HFF-Myc (cell line): ENCODE measurements around the gene CACHD1.
"Not testable (repeated sequence)": the region's sequence is repeated elsewhere in the genome, so short reads cannot be mapped to it uniquely, and the experiment has no call there.

Experiments used
- DNase-seq: peaks from one replicate; pipeline ENCODE4 v3.0.0-alpha.2; 2011; ENCODE audit warnings: low read depth; ENCODE audit errors: extremely low read depth
- H3K4me3 ChIP-seq: replicated peaks from 2 replicates; pipeline ENCODE4 v1.5.1; 2011; ENCODE audit warnings: low read depth, mild to moderate bottlenecking, control low read depth, low read length
- CTCF ChIP-seq: IDR thresholded peaks from 2 replicates; pipeline ENCODE4 v1.5.1; 2012; ENCODE audit warnings: mild to moderate bottlenecking, low read depth, low read length, control low read depth; ENCODE audit errors: missing control alignments

CACHD1 gene

GRCh38 chr1:64599242-64599641, 129.3 kb downstream of the CACHD1 start:
- DNase-seq: no peak
- no peak overlapping the region for H3K4me3 ChIP-seq
- TF ChIP-seq CTCF: no peak

GRCh38 chr1:64601207-64601606, 131.3 kb downstream of the CACHD1 start:
- no peak for DNase-seq
- TF ChIP-seq CTCF: no peak
- no peak overlapping the region for H3K4me3 ChIP-seq

- no peak overlapping the region for H3K4me3 ChIP-seq
- TF ChIP-seq CTCF: no peak
- no peak for DNase-seq
Observed at GRCh38 chr1:64608005-64608650, 138.2 kb downstream of the CACHD1 start.

- H3K4me3 ChIP-seq: no peak overlapping the region
- no peak for DNase-seq
- TF ChIP-seq CTCF: no peak
Observed at GRCh38 chr1:64608651-64609048, 138.7 kb downstream of the CACHD1 start.

GRCh38 chr1:64610950-64611349, 141.0 kb downstream of the CACHD1 start:
- DNase-seq, H3K4me3 ChIP-seq: not testable (repeated sequence)

GRCh38 chr1:64616039-64616438, 146.1 kb downstream of the CACHD1 start:
- no peak for TF ChIP-seq CTCF
- H3K4me3 ChIP-seq: no peak overlapping the region
- no peak for DNase-seq

- peak; percentile 45 for DNase-seq
- no peak for TF ChIP-seq CTCF
Observed at GRCh38 chr1:64623750-64624191, 153.8 kb downstream of the CACHD1 start.

More at GRCh38 chr1:64623750-64624191, 153.8 kb downstream of the CACHD1 start:
- H3K4me3 ChIP-seq: no peak overlapping the region
